Lower leg skin (tissue), 3 donors: ENCODE data around the gene HIC1.

Experiments
- POLR2A ChIP-seq, 2 donors: fragments of 450-650 bp; IDR thresholded peaks; one replicate each; pipeline ENCODE4 v1.6.1; 2016 to 2017; ENCODE audit warnings: antibody characterized with exemption in 2 of 2, mild to moderate bottlenecking in 1 of 2, moderate library complexity in 1 of 2
- TF ChIP-seq, protein P1 (sequence below), 3 donors: fragments of 450-650 bp; IDR thresholded peaks; one replicate each; pipeline ENCODE4 v1.5.1; 2016; ENCODE audit warnings: antibody characterized with exemption in 3 of 3, mild to moderate bottlenecking in 3 of 3, moderate library complexity in 2 of 3

DNA sequence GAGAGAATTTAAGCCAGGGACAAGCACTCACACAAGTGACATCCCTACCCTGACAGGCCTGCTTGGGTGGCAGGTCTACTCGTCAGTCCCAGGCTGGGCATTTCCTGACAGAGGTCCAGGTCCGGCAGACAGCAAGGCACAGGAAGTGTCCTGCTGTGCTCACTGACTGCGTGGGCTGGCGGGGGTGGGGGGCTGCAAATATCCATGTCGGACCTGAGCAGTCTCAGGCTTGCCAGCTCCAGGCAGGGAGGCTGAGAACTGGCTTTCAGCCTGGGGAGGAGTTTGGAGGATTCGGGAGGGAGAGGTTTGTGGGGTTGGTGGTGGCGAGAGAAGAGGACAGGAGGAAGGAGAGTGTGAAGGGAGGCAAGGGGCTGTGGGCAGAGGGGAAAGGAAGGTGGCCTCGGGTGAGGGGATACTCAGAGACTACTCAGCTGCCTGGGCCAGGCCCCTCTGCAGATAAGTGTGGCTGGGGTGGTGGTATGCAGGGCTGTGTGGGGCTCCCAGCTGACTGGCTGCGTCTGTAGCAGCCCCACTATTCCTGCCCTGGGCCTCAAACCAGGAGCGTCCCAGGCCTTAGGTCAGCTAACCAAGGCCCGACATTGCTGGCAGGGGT lies 7.8 kb downstream of the HIC1 start:
- TF ChIP-seq, protein P1, sequence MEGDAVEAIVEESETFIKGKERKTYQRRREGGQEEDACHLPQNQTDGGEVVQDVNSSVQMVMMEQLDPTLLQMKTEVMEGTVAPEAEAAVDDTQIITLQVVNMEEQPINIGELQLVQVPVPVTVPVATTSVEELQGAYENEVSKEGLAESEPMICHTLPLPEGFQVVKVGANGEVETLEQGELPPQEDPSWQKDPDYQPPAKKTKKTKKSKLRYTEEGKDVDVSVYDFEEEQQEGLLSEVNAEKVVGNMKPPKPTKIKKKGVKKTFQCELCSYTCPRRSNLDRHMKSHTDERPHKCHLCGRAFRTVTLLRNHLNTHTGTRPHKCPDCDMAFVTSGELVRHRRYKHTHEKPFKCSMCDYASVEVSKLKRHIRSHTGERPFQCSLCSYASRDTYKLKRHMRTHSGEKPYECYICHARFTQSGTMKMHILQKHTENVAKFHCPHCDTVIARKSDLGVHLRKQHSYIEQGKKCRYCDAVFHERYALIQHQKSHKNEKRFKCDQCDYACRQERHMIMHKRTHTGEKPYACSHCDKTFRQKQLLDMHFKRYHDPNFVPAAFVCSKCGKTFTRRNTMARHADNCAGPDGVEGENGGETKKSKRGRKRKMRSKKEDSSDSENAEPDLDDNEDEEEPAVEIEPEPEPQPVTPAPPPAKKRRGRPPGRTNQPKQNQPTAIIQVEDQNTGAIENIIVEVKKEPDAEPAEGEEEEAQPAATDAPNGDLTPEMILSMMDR (IDR thresholded peaks at IDR 0.05) = no peak
- TF ChIP-seq POLR2A (IDR thresholded peaks at IDR 0.05) = no peak
